Globus pallidus (tissue), 1 donor: ENCODE data around the gene RTN4RL2.

Experiments
- DNase-seq: peaks from one replicate; pipeline ENCODE4 v3.0.0-alpha.2; 2015; ENCODE audit warnings: low spot score

The RTN4RL2 gene

DNA sequence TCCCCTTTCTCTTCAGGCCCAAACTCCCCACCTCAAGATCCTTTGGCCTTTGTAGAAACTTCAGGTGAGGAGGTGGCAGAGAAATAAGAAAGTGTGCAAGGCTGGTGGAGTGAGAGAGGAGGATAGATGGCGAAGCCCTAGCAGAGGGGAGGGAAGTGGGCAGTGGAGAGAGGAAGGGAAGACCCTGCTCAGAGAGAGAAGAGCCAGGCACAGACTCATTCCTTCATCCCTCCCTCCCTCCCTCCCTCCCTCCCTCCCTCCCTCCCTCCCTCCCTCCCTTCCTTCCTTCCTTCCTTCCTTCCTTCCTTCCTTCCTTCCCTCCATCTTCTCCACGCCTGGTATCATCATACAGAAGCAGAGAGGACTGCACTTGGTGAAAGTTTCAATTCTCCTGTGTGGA is 21.0 kb downstream of the RTN4RL2 start:
- no peak for DNase-seq

DNA sequence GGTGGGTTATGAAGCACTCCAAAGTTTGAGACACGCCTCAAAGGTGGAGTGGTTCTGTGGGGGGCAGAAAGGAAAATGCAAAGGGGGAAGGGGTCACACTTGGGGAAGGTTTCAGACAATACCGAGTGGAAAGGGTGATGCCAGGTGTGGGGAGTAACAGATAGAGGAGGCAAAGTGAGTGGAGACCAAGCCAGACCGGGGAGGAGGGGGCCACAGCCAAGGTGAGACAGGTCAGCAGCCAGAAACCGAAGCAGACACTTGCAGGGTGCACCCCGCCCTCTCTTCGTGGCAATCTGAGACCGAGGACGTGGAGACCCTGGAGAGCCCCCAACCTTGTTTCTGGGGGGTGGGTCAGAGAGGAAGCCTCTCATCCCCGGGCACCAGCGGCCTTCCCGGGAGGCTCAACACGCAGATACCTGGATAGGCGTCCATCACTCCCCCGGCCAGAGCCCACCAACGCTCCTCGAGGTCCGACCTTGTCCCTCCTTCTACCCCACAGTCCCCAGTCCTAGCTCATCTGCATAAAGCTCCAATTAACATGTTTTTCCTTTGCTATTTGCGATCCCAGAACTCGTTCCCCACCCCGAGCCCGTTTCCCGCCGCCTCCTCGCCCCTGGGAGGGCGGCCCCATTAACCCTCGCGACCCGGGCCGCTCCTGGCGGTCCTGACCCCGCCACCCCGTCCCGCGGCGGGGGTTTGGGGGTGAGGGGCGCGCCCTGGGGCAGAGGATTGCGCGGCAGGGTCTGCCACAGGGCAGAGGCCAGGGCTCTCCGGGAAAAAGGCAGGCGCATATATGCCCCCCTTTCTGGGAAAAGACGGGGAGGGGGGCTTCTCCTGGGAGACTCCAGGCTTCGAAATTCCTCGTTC is 21.8 kb downstream of the RTN4RL2 start:
- no peak for DNase-seq

DNA sequence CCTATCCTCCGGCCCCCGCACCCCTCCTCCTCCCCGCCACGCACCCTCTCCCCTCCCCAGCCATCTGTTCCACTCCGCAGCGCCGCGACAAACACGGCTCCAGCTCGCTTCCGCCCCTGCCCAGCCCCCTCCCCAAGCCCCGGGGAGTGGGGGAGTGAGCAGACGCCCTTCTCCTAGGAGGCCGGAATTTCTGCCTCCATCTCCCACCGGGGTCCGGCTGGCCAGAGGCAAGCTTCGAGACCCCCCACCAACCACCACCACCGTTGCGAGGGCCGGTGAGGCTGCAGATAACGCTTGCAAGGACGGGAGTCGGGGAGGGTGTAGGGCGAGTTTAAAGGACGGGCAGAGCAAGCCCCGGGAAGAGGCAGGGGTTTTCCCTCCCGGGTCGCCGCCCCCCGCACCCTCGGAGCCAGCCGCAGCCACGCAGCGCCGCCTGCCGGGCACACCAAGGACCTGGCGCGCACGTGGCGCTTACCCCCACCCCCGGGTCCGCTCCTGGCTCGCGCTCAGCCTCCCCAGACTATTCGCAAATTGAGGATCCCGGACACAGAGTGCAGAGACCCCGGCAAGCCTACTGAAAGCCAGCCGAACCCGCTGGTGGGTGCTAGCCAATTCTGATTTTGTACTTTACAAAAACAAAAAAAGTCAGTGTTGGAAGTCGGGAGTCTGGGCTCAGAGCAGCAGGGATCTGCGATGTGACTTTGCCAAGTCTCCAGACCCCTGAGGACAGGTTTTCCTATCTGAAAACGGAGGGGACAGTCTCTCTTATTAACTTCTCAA is 22.6 kb downstream of the RTN4RL2 start:
- no peak for DNase-seq

DNA sequence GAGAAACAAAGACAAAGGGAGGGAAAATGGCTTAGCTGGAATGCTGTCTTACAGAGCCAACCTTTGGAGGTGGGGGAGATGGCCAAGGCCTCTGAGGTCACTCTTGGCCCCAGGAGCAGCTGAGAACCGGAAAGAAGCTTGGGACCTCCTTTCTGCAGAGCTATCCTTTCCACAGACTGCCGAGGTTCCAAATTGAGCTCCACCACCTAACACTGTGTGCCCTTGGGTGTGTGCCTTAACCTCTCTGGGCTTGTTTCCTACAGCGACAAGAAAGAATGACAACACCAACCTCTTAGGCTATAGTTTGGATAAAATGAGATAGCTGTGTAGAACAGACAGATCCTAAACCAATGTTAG is 23.2 kb downstream of the RTN4RL2 start:
- DNase-seq = no peak

DNA sequence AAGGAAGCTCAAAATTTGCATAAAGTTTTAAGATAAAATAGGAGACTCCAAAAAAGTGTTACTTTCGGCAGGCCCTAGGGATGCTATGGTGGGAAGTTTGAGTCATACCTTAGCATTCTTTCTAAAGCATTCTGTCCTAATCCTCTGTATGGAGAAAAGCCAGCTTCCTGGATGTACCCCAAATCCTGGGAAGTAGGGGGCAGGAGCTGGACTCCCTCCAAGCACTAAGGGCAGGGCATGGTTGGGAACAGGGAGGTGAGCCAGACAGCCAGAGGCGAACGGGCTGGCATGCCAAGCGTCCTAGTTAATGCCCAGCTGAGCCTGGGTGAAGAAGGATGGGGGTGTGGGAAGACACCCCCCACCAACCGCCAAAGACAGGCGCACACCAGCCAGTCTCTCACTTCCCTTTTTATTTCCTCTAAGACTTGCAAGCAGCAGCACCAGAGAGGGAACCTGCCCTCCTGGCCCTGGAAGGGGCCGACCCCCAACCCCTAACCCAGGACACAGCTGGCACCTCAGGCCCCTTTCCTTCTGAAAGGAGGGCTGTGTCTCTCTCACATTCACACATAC is 23.9 kb downstream of the RTN4RL2 start:
- no peak for DNase-seq

DNA sequence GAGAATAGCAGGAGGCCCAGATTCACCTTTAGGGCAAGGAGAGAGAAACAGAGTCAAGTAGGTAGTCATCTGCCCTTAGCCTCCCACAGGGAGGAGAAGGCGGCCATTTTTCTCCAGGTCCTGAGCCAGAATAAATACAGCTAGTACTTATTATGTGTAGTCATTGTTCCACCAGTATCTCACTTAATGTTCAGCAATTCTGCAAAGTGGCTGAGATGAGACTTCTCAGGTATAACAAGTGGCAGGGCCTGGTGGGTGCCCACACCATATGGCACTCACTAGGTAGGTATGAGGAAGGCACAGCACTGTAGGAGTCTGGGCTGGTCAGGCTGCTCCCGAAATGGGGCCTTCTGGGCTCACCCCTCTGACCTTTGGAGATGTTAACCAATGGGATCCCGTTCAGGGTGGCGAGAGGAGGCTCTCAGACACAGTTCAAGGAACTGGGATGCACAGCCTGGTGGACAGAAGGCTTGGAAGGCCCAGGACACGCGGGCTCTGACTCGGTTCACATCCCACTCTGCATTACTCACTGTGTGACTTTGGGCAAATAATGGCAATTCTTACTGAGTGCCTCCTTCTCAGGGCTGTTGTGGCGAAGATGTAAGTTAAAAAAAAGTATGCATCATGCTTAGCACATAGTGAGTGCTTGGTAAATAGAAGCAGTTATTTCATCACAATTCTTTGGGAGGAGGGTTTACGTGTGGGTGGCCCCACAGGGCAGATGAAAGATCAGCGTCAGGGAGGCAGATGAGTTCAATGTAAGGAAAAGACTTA is 25.1 kb downstream of the RTN4RL2 start:
- no peak for DNase-seq

DNA sequence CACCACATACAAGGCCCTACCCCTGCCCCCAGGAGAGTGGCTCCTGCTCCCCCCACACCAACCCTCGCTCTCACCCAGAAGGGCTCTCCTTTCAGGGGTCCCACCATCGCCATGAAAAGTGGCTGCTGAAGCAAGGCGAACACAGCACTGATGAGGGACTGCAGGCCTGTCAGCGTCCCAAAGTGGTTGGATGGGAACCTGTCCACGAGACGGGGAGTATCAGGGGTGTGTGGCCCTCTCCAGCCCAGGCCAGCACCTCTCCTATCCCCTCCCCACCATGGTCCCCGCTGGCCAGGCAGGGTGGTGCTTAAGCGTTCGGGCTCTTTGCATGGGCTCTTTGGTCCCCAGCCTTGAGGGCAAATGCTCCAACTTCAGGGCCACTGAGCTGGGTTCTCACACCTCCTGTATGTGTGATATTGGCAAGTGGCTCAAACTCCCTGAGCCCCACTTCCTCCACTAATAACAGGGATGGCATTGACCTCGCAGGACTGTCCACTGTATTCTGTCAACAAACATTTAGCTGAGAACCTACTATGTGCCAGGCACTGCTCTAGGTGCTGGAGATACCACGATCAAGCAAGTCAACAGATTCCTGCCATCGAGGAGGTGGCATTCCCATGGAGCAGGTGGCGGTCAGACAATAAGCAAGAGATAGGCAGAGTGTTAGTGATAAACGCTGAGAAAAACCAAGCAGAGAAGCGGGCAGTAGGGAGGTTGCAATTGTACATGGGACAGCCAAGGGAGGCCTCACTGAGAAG is 26.9 kb downstream of the RTN4RL2 start:
- DNase-seq = no peak

DNA sequence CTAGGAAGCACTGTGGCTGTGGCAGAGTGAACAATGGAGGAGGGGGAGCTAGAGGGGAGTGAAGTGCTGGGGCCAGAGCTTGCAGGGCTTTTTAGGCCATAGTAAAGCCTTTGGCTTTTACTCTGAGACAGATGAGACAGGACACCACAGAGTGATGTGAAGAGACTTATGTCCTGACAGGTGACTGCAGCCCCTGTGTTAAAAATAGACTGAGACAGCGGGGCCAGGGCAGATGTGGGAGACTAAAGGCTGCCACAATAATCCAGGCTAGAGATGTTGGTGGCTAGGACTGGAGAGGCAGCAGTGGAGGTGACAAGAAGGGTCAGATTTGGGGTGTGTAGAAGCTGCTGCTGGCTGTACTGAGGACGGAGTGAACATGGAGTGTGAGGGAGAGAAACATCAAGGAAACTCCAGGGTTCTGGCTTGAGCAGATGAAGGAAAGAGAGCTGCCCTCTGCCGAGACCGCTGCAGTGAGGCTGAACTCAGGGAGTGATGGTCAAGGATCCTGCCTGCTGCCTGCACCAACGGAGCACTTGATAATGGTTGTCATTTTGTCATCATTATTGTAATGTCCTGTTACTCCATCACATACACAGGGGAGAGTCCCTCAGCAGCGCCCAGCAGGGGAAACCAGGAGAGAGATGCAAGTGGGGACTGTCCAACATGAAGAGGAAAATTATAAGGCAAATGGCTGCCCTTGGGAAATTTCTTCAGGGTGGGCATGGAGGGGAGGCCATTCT is 27.8 kb downstream of the RTN4RL2 start:
- no peak for DNase-seq

DNA sequence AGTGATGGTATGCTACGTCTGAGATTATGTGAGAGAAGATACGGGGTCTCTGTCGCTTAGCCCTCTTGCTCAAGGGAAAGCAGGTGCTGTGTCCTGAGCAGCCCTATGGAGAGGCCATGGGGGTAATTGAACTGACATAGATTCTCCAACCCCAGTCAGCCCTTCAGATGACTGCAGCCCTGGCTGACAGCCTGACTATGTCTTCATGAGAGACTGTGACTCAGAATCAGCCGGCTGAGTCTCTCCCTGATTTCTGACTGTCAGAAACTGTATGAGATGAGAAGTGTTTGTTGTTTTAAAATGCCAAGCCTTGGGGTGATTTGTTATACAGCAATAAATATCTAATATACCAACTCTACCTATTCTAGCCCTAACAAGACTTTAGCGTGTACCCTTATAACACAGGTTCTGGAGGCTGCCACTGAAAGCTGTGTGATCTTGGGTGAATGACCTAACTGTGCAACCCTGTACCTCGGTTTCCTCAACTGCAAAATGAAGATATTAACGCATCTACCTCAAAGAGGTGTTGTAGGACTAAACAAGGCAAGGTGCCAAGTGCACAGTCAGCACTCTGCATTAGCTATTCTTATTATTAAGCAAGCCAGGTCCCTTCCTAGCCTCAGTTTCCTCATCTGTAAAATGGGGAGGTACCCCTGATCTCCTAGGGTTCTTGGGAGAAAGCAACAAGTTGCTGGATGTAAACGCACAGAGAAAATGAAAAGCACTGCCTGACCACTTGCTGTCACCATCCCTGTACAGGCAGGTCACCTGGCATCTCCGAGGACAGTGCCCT is 30.3 kb downstream of the RTN4RL2 start:
- no peak for DNase-seq

DNA sequence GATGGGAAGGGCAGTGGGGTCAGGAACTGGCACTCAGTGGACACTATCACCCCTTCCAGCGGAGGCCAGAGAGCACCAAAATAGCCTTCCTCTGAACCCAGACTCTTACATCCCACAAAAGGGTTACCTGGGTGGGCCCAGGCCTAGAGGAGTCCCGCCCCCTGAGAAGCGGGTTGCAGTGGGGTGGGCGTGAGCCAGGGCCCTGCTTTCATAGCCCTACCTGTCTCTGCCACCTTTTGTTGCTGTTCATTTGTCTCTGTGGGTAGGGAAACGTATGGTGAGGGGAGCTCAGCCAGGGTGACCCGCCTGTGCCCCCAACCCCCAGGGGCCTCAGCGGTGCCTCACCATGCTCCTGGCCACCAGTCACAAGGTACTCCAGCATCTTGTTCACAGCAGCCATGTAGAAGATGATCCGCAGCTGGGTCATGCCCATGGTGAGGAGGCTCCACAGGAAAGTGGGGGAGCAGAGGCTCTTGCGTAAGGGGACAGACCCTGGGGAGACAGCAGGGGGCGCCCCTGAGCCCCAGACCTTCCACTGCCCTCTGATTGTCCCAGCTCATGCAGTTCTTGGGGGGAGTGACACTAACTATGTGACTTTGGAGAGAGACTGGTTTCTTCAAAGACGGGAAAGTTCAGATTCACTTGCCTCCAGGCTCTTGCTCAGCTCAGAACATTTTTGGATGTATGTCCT is 31.2 kb downstream of the RTN4RL2 start:
- no peak for DNase-seq

DNA sequence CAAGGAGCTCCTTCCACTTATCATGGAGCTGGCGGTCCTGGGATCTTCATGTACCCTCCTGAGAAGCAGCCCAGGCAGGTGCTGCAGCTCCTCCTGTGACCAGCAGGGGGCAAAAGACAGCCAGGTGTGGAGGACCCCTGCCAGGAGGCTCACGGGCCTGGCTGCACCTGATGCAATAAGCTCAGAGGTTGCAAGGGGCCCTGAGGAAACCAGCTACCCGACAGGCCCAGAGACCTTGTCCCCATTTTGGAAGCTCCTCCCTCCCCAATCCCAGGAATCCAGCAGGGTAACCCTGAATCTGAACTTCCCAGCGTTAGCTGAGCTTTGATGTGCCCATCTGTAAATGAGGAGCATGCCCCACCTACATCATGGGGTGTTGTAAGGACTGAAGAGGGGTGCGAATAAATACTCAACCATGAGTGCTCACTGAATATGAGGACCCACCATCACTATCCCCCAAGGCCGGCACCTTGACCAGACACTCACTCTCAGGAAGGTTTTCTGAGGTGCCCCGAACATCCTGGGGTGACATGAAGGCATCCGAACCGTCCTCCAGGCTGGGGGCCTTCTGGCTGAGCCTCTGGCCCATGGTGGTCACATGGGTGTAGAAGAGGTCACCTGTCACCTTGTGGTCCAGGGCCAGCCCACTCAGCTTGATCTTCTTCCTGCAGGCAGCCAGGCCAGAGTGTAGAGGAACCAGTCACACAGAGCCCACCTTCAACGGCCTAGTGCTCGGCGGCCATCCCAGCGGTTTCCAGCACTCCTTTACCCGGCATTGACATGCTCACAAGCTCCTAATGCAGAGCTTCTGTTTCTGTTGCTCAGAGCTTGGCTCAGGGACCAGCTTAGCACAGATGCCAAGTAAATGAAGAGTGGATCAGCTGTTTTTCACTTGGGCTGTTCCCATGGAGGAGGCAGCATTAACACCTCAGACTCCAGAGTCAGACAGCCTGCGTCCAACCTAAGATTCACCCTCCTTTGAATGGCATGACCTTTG is 33.5 kb downstream of the RTN4RL2 start:
- DNase-seq = no peak

DNA sequence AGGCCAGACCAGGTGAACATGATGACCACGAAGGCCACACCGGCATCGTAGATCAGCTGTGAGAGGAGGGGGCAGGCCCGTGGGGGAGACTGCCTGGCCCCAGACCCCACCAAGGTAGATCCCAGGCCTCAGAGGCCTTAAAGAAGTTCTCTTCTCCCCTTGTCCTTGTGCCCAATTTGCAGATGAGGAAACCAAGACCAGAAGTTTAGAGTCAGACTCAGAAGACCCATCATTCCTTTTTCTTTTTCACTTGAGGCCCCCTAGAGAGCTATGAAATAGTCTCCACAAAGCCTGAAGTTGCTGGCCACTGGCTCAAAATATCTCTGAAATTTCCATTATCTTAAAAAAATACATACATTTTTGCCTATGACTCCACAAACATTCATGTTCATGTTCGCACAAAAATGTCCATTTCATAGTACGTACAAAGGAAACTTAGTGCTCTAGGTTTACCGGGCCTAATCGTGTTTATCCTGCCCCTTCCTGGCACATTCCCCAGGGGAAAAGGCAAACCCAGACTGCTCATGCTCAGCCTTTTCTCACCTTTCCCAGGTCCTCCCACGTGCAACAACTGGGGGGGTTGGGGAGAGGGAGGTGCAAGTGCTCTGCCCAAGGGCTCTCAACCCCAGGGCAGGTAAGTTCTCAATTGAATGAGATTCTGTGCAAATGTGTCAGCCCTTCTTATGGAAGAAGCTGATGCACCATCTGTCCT is 35.9 kb downstream of the RTN4RL2 start:
- DNase-seq = no peak

DNA sequence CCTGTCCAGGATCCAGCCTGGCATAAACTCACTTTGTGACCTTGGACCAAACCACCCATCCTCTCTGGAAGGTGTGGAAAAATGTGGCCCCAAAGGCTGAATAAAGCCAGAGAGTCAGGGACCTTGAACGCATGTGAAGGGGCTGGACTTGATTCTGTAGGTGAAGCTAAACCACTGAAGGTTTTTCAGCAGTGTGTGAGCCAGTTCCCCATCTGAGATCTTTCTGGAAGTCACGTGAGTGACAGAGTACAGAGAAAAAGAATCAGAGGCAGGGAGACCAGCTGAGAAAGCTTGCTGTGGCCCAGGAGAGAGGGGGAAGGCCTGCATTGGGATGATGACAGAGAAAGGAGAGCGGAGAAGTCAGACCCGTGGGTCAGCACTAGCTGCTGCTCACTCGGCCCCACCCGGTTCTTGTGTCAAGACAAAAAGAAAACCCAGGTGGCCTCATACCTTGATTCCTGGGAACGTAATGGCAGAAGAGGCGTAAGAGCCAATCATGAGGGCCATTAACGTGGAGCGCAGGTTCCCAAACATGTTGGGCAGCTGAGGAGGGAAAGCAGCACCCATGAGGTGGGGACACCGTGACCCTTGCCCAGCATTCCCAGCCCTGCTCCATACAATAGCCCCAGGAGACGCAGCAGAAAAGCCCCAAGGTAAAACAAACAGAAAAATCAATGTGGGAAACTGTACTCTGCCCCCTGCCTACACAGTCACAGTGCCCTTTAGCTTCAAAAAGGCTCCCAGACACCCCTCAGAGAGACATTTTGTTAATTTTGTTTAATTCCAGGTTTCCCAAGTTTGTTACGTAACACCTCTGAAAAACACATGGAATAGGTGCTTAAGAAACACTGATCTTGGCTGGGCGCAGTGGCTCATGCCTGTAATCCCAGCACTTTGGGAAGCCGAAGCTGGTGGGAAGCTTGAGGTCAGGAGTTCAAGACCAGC is 37.2 kb downstream of the RTN4RL2 start:
- DNase-seq = no peak

DNA sequence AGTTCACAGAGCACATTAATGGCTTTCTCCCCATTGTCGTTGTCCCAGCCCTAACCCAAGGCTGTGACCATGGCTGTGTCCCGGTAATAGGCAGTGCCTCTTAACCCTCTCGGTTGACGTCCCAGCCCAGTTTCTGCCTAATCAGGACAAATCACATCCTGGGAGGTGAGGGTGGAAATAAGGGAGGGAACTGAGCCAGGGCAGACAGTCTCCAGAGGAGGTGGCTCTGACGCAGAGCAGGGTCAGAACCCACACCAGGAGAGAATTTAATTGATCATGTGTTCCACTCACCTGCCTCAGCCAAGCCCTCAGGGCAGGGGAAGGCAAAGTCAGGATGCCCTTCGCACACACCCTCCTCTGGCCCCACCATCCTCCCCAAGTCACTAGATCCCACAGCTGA is 38.2 kb downstream of the RTN4RL2 start:
- no peak for DNase-seq

DNA sequence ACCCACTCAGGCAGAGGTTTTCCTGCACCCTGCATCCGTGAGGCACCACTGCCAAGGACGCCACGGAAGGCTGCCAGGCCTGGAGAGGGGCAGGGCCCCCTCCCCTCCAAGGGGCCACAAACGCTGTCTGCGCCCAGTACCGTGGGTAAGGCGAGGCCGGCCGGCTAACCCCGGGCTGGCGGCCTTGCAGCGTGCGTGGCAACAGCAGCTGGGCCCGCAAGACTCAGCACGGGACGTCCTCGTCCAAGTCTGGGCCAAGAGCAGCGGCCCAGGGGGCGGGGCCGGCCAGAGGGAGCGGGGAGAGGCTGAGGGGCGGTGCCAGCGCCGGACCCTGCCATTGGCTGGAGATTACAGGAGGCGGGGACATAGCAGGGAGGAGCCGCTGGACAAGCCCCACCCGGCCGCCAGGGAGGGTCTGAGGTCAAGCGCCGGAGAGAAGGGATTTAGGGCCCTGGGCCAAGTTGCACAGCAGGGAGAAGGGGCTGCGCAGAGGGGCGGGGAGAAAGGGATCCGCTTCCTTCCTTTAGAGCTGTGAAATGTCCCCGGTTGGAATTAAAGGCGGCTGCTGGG is 39.2 kb downstream of the RTN4RL2 start:
- DNase-seq = peak; percentile 94

DNA sequence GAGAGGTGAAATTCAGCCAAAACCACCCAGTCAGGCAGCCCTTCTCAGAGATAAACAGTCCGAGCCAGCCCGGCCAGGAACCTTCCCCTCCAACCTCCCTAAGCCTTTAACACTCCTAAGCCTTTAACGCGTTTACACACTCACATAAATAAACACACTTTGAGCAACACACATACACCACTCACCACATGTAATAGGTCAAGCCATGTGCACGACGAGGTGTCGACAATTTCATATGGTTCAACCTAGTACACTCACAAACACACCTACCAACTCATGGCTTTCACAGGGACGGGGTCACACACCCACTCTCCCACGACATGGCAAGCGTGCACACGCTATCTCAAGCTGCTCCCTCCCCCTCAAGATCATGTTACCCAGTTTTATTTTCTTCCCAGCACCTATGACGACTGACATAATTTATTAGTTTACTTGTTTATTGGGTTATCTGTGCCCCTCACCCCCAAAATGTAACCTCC is 39.7 kb downstream of the RTN4RL2 start:
- DNase-seq = no peak
